Inflammatory macrophage (primary cell): ENCODE data around the gene DARS2.
"Not testable (repeated sequence)": the region's sequence is repeated elsewhere in the genome, so short reads cannot be mapped to it uniquely, and the experiment has no call there.

Source experiments
- DNase-seq, 2 donors: peaks; one replicate each; pipeline ENCODE4 v3.0.0-alpha.2; 2020 to 2022
- total RNA-seq, 18 experiments: gene quantifications; one replicate each; lab custom pipeline; 2026; ENCODE audit warnings: mixed read lengths in 6 of 18, inconsistent platforms in 2 of 18; lab: John Stamatoyannopoulos, UW

Gene DARS2
- 25.3 to 99.7 (median 73.9) reads per million in 18 experiments for total RNA-seq

GRCh38 chr1:173824315-173825081, at the start of gene DARS2, which contains the start of gene CENPL:
Gene DARS2, plus strand, starts transcription at chr1:173824673. Its CDS starts 557 bp downstream, at chr1:173825230.
Gene CENPL, minus strand, starts transcription at chr1:173824883. Its CDS starts 13,584 bp downstream, at chr1:173811299.
- DNase-seq = peak; percentile 98

- DNase-seq = peak; percentile 59 to 61
Observed at GRCh38 chr1:173775578-173776226, 48.8 kb upstream of the DARS2 start.

GRCh38 chr1:173779936-173780335, 44.5 kb upstream of the DARS2 start:
- DNase-seq = no peak

- DNase-seq = no peak
Observed at GRCh38 chr1:173784997-173785396, 39.5 kb upstream of the DARS2 start.

- DNase-seq = no peak
Observed at GRCh38 chr1:173789841-173790240, 34.6 kb upstream of the DARS2 start.

GRCh38 chr1:173798078-173798477, 26.4 kb upstream of the DARS2 start:
- no peak for DNase-seq

GRCh38 chr1:173799995-173800394, 24.5 kb upstream of the DARS2 start:
- DNase-seq = not testable (repeated sequence)

- no peak for DNase-seq
Observed at GRCh38 chr1:173802961-173803360, 21.5 kb upstream of the DARS2 start.

- DNase-seq = not testable (repeated sequence)
Observed at GRCh38 chr1:173813654-173814053, 10.8 kb upstream of the DARS2 start.

- no peak for DNase-seq
Observed at GRCh38 chr1:173818459-173818858, 6.0 kb upstream of the DARS2 start.

GRCh38 chr1:173821680-173822079, 2.8 kb upstream of the DARS2 start:
- DNase-seq = no peak

- peak in 1 of 2 donors; percentile 1 for DNase-seq
Observed at GRCh38 chr1:173823781-173824314, 625 bp upstream of the DARS2 start.

- no peak for DNase-seq
Observed at GRCh38 chr1:173827611-173828010, 3.1 kb downstream of the DARS2 start.

GRCh38 chr1:173832748-173833147, 8.3 kb downstream of the DARS2 start:
- no peak for DNase-seq

- DNase-seq = no peak
Observed at GRCh38 chr1:173852105-173852504, 27.6 kb downstream of the DARS2 start.

GRCh38 chr1:173853074-173853473, 28.6 kb downstream of the DARS2 start:
- DNase-seq = no peak

- DNase-seq = no peak
Observed at GRCh38 chr1:173856014-173856413, 31.5 kb downstream of the DARS2 start.

GRCh38 chr1:173856903-173857302, 32.4 kb downstream of the DARS2 start:
- no peak for DNase-seq

GRCh38 chr1:173857363-173857917, 33.0 kb downstream of the DARS2 start:
- DNase-seq = no peak

- not testable (repeated sequence) for DNase-seq
Observed at GRCh38 chr1:173859547-173859946, 35.1 kb downstream of the DARS2 start.

- DNase-seq = no peak
Observed at GRCh38 chr1:173860065-173860464, 35.6 kb downstream of the DARS2 start.

GRCh38 chr1:173861731-173862145, 37.3 kb downstream of the DARS2 start:
- no peak for DNase-seq

- not testable (repeated sequence) for DNase-seq
Observed at GRCh38 chr1:173862146-173862768, 37.8 kb downstream of the DARS2 start.
